GM19438 (cell line): ENCODE measurements around the gene SMIM43.
"Not testable (repeated sequence)": the region's sequence is repeated elsewhere in the genome, so short reads cannot be mapped to it uniquely, and the experiment has no call there.

Experiments
- ATAC-seq: cut with Tn5 transposase; IDR thresholded peaks from one replicate; pipeline ENCODE4 v1.9.1; 2021; ENCODE audit warnings: low read depth; ENCODE audit not compliant: unreplicated experiment

Gene SMIM43

DNA sequence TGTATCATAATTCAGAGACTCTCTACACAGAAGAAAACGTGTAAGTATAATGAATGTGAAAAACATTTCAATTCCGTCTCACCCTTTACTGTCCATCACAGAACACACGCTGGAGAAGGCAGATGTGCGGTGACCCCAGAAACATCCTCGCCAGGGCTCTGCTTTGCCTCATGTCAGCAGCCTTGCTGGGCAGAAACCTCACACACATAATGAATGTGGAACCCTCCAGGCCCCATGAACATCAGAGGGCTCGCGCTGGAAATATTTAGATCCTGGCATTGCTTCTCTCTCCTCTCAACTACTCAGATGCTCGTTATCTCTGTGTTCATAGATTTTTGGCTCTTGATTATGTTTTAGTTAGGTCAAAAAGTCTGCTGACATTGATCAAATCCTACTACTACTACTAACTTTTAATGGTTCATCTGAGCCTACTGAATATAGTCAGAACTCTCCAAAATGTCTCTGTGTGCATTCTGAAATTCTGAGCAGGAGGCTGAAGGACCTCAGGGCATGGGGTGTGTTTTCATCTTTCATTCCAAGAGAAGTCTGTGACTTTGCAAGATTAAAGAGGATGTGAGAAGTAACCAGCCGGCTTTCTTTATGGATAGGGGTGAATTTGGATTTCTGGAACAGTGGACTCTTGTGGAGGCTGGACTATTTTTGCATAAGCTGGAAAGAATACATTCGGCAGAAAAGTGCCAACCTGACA, 27.0 kb downstream of the SMIM43 start:
- no peak for ATAC-seq

DNA sequence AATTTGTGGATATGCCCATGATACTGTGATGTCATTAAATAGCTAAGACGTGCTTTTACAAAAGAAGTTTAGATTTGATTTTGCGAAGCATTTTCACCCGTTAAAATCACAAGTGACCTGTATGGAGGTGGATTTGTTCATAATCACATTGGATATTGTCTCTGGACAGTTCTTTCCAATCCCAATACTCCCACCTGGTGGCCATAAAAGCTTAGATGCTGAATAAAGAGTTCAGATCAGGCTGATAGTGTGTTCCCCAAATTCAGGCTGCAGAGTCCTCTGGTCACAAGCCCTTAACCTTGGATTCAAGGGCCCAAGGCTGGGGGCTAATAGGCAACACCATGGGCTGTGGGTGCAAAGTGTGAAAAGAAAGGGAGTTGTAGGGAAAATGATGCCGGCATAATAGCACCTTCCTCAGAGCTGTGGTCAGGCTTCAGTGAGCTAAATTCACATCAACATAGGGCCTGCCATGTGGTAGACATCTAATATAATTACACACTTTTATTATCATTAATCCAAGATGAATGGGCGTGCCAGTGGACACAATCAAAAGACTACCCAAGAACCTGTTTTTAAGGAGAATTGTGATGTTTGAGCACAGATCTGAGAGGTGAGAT, 28.1 kb downstream of the SMIM43 start:
- ATAC-seq: no peak

DNA sequence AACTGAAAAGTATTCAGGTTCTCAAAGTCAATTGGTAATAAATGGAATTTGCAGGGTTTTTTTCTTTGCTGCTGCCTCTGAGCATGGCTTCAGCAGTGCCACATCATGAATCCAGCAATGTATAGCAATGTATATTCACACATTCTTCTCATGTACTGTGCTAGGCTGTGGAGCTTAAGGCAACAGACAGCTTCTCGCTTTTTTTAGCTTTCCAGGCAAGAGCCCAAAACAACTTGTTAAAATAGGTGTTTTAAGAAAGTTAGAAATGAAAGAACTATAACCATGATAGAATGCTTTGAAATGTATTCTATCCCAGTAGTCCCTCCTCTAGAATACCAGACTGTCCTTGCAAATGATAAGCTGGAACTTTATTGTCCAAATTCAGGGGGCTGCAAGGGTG, 30.4 kb downstream of the SMIM43 start:
- ATAC-seq: no peak

DNA sequence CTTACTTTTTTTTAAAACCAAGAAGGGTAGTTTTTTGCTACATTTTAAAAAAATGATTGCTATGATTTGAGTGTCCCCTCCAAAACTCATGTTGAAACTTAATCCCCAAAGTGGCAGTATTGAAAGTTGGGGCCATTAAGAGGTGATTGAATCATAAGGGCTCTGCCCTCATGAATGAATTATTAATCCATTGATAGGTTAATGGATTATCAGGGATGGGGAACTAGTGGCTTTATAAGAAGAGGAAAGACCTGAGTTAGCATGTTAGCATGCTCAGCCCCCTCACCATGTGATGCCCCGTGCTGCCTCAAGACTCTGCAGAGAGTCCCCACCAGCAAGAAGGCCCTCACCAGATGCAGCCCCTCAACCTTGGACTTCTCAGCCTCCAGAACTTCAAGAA, 31.0 kb downstream of the SMIM43 start:
- no peak for ATAC-seq

DNA sequence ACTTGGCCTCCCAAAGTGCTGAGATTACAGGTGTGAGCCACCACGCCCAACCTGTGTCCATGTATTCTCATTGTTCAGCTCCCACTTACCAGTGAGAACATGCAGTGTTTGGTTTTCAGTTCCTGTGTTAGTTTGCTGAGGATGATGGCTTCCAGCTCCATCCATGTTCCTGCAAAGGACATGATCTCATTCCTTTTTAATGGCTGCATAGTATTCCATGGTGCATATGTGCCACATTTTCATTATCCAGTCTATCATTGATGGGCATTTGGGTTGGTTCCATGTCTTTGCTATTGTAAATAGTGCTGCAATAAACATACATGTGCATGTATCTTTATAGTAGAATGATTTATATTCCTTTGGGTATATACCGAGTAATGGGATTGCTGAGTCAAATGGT, 35.2 kb downstream of the SMIM43 start:
- not testable (repeated sequence) for ATAC-seq

DNA sequence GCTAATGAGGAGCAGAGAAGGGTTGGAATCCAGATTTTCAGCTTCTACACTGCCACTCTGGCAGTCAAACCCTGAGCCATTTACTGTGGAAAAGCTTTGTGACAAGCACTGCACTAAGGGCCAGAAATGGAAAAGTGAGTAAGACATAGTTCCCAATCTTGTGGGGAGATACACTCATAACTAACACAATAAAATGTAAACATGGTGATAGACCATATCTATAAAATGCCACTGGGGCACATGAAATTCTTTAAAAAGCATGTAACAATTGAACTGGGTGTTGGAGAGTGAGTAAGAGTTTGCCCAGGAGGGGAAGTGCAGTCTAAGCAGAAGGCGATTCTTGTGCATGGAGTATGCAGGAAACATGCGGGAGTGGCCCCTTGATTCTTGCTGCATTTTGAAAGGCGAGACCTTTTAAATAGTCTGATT, 36.2 kb downstream of the SMIM43 start:
- no peak for ATAC-seq

DNA sequence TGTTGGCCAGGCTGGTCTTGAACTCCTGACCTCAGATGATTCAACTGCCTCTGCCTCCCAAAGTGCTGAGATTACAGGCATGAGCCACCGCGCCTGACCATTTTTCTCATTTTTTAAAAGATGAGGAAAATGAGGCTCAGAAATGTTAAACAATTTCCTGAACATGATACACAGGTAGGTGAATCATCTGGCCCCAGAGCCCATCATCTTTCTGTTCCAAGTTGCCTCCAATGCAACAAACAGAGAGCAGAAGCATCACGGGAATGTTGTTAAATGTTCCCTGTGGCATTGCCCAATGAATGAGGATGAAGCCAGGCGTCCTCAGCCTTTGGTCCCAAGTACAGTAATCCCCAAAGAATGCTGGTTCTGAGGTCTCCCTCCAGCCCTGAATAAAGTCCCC, 36.9 kb downstream of the SMIM43 start:
- ATAC-seq: no peak

DNA sequence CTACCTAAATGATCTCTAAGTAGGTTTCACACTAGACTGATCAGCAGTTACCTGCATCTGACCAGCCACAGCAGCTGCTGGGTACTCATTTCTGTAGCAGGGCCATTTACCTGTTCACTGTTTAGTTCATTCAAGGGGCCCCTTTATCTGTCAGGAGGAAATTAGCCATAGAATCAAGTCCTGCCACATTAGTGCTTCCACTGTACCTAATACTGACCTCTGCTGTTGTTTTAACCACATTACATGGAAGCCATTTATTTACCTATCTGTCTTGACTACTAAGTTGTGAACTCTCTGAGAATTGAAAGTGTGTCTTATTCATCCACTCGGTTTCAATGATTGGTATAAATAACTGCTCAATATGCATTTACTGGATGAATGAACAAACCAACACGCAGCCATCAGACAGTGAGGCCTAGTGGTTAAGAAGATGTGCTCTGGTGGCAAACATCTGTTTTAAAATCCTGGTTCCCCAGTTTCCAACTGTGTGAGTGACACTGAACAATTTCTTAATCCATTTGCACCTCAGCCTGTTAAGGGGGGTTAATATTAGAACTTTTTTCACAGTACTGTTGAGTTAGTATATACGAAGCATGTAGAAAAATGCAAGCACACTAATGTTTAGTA, 38.2 kb downstream of the SMIM43 start:
- ATAC-seq: peak; percentile 96

DNA sequence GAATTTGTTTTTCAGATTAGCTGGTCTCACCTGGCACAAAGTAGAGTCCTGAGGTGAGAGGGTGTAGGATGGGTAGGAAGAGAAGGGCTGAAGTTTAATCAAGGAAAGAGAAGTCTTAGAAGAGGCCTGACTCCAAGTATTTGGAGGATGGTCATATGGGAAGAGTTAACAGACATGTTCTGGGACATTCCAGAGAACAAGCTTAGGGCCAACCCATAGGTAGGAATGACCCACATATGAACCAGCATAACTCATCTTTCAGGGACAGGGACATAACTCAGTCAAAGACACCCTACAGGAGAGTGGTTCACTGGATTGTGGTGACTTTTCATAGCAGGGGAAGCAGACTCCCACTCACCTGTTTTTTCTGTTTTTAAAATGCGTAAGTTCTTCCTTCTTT, 40.3 kb downstream of the SMIM43 start:
- ATAC-seq: no peak

DNA sequence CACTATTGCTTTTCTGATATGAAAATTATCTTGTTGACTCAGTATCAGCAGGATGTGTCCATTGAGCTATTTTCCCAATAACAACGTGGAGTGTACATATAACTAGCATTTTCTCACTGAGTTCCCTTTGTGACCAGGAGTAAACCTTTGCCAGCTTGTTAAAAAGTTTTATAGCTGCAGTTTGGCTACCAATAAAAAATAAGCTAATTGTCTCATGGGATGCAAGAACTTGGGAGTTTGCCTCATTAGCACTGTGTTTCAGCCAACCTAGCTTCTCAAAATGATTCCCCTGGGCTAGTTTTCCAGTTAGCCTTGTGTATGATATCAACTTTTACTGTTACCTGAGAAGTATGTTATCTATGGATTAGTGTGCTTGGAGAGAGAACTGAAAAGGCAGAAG, 43.3 kb downstream of the SMIM43 start:
- no peak for ATAC-seq

DNA sequence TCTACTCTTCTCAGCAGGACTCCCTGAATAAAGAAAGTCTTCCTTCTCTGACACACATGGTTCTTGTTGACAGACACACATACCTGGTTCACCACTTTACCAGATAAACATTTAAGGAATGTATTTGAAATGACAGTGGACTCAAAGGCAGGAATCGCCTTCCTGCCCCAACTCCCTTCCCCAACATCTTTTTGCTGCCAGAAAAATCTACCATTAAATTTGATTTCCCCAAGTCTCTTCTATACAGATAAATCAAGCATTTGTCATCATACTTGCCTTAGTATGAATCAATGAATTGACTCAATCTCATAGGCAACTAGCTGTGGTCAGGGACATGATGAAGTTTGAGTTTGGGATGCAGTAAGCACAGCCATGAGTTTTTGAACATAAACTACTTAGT, 44.9 kb downstream of the SMIM43 start:
- no peak for ATAC-seq

DNA sequence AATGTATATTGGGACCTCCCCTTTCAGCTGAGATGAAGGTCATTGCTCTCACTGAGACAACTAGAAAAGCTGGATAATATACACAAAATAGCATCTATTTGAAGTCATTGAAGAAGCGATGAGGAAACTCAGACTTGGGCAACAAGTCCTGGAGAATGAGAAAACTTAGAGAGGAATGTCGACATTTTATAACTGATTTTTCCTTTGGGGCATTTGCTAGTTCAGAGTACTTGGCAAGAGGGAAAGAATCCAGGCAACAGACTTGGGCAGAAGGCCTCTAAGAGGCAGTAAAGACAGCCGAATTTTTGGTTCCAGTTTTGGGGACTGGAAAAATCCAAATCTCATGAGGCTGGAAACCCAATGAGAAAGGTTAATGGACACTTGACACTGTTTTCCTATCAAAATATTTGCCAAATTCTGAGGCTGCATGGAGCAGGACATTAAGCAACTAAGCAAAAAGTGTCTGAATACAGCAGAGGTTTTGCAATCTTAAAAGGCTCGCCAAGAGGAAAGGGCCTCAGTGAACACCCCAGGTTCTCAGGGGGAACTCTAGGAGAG, 47.2 kb downstream of the SMIM43 start:
- no peak for ATAC-seq

DNA sequence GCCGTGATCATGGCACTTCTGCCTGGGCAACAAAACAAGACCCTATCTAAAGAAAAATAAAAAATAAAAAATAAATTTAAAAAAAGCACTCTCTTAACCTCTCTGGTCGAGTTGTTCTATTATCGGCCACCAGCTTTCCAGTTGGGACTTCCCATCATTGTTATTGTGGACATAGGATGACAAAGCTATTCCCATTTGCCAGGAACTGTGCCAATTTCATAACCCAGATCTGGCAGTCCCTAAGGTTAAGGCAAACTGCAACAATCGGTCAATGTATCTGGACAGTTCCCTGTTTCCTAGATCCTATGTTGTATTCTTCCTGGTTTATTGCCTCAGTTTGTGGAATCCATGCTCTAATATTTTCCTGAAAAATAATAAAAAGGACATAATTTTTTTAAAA, 50.4 kb downstream of the SMIM43 start:
- ATAC-seq: no peak

DNA sequence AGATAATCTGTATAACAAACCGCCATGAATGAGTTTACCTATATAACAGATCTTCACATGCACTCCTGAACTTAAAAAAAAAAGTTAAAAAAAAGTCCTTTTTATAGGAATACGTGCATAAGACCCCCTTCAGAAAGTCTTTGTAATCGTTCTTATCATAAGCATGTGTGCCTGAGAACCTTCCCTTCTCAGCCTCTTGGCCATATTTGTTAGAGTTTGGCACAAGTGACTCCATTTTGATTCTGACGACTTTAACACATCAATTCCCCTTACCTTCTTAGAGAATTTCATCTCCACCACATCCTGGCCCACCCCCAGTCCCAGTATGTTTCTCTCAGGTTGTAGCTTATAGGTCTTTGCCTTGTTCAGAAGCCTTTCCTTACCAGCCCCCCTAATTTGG, 52.2 kb downstream of the SMIM43 start:
- ATAC-seq: no peak

DNA sequence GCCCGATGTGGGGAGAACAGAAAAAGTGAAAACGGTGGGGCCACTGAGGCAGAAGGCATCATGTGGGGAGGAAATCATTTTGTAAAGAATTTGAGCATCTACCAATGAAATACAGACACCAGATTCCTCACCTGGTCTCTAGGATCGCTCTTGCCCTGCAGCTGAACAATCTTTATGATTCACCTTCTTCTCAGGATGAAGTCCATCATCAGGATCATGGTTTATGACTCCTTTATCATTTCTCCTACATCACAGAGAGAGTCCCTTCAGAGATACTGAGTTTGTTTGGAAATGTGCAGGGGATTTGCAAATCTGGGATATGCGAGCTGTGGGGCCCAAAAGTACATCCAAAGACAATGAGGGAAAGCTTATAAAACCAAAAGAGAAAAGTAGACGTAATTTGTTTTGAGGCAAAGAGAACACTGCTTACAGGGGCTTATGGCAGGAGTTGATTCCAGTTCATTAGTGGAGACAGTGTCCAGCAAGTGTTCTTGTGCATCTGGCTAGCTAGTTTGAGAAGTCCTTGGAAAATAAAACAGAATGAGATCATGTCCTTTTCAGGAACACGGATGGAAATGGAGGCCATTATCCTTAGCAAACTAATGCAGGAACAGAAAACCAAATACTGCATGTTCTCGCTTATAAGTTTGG, 52.8 kb downstream of the SMIM43 start:
- peak; percentile 9 for ATAC-seq

DNA sequence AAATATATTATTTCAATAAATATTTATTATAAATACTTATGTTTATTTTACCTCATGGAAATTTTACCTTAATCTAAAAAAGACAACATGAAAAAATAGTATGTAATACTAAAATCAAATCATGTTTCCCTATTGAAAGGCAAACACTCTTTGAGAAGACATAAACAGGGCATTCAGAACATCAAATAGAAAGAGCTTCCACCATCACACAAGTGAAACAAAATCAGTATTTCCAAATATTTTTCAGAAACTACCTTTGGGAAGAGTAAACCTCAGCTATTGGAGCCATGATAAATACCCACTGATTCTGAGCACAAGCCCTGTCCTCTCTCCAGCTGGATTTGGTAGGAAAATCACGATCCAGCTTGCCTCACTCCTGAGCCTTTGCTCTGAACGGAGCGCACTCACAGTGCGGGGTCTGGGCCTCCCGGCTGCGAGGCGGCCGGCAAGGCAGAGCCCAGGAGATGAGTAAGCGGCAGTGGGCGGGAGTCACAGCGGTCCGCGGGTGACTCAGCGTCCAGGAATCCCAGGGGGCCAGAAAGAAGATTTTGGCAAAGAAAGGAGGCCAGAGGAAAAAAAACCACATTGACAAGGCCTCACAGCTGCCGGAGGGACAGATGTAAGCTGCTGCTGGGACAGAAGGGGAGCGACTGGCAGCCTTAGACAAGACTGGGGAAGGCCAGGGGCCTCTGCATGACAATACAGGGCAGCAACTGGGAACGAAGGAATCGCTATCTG, 53.5 kb downstream of the SMIM43 start:
- ATAC-seq: peak; percentile 85

DNA sequence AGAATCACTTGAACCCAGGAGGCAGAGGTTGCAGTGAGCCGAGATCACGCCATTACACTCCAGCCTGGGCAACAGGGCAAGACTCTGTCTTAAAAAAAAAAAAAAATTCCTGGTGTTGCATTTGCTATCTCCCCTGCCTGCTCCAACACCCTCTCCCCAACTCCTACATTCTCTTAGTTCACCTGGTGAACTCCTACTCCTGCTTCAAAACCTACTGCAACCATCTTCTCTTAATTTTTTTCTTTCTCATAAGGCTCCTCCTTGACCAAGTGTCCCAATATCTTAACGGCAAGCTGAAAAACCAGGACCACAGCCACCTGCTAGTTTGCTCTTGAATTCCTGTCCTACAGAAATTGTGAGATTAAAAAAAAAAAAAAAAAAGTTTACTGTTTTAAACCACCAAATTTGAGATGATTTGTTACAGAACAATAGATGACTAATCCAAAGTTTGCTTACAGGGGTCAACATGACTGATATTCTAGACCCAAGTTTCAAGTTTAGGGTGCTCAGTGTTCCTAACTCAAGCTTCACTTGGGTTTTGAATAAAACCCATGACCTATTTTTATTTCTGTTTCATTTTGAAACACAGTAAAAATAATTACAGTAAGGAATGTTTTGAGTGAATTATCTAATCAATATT, 55.1 kb downstream of the SMIM43 start:
- ATAC-seq: no peak
